22Rv1 (cell line): ENCODE results near the gene PTPRD.

Experiments
- ZFX ChIP-seq: fragments of 450-650 bp; IDR thresholded peaks from 2 replicates; pipeline ENCODE4 v1.6.1; 2017; ENCODE audit warnings: antibody characterized with exemption, borderline replicate concordance
- TF ChIP-seq, protein P1 (sequence below): fragments of 450-650 bp; IDR thresholded peaks from 2 replicates; pipeline ENCODE4 v1.5.1; 2017; ENCODE audit warnings: mild to moderate bottlenecking

DNA sequence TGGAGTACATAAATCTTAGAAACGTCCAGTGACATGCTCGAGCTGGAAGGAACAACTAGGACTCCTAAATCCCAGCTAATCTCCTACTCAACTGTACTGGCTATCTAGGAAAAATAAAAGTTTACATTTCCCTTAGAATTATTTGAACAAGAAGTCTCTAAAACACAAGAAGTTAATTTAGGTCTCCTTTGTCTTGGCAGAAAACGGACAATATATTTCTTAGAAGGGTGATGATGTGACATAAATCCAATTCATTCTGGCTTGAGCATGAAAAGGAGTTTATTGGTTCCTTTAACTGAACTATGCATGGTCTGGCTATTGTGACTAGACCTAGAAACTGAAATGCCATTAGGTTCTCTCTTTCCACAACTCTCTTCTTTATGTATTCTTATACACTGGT, 1571.0 kb downstream of the PTPRD start:
- TF ChIP-seq, protein P1, sequence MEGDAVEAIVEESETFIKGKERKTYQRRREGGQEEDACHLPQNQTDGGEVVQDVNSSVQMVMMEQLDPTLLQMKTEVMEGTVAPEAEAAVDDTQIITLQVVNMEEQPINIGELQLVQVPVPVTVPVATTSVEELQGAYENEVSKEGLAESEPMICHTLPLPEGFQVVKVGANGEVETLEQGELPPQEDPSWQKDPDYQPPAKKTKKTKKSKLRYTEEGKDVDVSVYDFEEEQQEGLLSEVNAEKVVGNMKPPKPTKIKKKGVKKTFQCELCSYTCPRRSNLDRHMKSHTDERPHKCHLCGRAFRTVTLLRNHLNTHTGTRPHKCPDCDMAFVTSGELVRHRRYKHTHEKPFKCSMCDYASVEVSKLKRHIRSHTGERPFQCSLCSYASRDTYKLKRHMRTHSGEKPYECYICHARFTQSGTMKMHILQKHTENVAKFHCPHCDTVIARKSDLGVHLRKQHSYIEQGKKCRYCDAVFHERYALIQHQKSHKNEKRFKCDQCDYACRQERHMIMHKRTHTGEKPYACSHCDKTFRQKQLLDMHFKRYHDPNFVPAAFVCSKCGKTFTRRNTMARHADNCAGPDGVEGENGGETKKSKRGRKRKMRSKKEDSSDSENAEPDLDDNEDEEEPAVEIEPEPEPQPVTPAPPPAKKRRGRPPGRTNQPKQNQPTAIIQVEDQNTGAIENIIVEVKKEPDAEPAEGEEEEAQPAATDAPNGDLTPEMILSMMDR = no peak
- TF ChIP-seq ZFX = no peak
